ENCODE data around the gene SH2D4B.

SH2D4B gene

DNA sequence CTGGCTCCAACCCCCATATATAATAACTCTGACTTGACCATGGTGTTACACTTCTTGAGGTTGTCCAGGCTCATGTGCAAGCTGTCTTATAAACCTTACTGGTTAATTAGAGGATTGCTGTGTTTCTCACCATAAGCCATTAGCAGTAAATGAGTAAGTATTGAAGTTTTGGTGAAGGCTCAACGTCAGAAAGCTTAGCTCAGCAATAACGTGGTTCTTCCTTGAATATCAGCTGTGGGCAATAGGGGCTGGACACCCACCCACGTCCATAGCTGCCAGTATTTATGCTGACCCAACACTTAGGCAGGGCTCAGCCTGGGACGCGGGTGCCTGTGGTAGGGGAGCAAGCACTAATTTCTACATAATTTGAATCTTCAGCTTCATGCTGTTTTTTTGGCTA is 134.1 kb downstream of the SH2D4B start:
- Histone ChIP-seq H3K4me1 (ENCODE audit: control insufficient read depth, insufficient read depth, low read length) (no peaks in the 10 kb centered on the region), H3K36me3 (ENCODE audit: control insufficient read depth, insufficient read depth, low read length) (no peaks in the 10 kb centered on the region), H3K27me3 (ENCODE audit: control insufficient read depth, insufficient read depth, low read length) (no peaks in the 10 kb centered on the region), H3K27ac (ENCODE audit: low read depth, low read length) (no peak overlapping the region), H3K9ac (ENCODE audit: low read depth, low read length) (no peak overlapping the region), H3K9me3 (ENCODE audit: control insufficient read depth, insufficient read depth, low read length) (no peaks in the 10 kb centered on the region), H3K4me3 (ENCODE audit: low read depth, low read length) (no peak overlapping the region)

DNA sequence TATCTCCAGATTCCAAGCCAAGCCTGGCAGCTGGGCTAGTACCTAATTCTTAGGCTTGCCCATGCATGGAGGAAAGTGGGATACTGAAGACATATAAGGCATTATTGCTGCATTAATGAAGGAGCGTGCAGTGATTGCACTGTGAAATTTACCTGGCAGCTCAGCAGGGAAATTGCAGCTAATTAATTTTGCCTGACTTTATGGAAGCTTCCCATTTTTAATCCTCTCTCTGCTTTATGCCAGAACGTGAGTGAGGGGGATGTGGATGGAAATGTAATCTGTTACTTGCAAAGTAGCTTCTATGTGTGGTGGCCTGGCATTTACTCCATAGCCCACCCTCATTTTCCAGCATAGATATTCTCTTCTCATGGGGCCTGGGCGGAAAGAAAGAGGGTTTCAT is 134.9 kb downstream of the SH2D4B start:
- Histone ChIP-seq H3K4me1 (ENCODE audit: control insufficient read depth, insufficient read depth, low read length) (no peaks in the 10 kb centered on the region), H3K9me3 (ENCODE audit: control insufficient read depth, insufficient read depth, low read length) (no peaks in the 10 kb centered on the region), H3K36me3 (ENCODE audit: control insufficient read depth, insufficient read depth, low read length) (no peaks in the 10 kb centered on the region), H3K9ac (ENCODE audit: low read depth, low read length) (no peak overlapping the region), H3K4me3 (ENCODE audit: low read depth, low read length) (no peak overlapping the region), H3K27me3 (ENCODE audit: control insufficient read depth, insufficient read depth, low read length) (no peaks in the 10 kb centered on the region), H3K27ac (ENCODE audit: low read depth, low read length) (no peak overlapping the region)

DNA sequence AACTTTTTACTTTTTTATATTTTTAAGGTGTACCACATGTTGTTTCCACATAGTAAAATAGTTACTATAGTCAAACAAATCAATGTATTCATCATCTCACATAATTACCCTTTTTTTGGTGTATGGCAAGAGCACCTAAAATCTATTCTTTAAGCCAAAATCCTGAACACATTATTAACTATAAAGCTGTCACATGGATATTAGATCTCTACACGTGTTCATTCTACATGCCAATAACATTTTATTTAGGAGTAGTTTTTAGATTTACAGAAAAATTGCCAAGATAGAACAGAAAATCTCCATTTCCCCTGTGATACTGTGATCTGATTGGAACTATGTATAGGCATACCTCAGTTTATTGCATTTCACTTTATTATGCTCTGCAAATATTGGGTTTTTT is 137.1 kb downstream of the SH2D4B start:
- H3K27me3 ChIP-seq (ENCODE audit: control insufficient read depth, insufficient read depth, low read length) = no peaks in the 10 kb centered on the region
- no peaks in the 10 kb centered on the region for H3K9me3 ChIP-seq (ENCODE audit: control insufficient read depth, insufficient read depth, low read length)
- H3K4me1 ChIP-seq (ENCODE audit: control insufficient read depth, insufficient read depth, low read length) = no peaks in the 10 kb centered on the region
- no peaks in the 10 kb centered on the region for H3K36me3 ChIP-seq (ENCODE audit: control insufficient read depth, insufficient read depth, low read length)
- H3K4me3 ChIP-seq (ENCODE audit: low read depth, low read length) = no peak overlapping the region
- H3K9ac ChIP-seq (ENCODE audit: low read depth, low read length) = no peak overlapping the region
- H3K27ac ChIP-seq (ENCODE audit: low read depth, low read length) = no peak overlapping the region

DNA sequence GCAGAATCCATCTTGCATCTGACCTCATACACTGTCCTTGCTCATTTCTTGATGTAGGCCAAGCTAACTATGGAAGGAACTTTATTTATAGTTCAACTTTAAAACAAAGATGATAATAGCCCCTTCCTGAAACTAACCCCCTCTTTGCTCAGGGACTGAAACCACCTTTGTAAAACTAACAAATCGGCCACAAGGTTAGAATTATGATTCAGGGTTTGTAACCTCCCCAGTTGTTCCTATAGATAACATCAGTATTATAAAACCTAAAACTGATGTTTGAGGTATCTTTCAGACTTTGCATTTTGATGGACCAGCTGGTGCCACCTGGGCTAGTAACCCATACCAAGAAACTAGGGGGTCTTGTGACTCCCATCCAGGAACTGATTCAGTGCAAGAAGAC is 143.4 kb downstream of the SH2D4B start:
- Histone ChIP-seq H3K27ac (ENCODE audit: low read depth, low read length) (no peak overlapping the region), H3K36me3 (ENCODE audit: control insufficient read depth, insufficient read depth, low read length) (no peaks in the 10 kb centered on the region), H3K27me3 (ENCODE audit: control insufficient read depth, insufficient read depth, low read length) (no peaks in the 10 kb centered on the region), H3K9ac (ENCODE audit: low read depth, low read length) (no peak overlapping the region), H3K4me3 (ENCODE audit: low read depth, low read length) (no peak overlapping the region), H3K9me3 (ENCODE audit: control insufficient read depth, insufficient read depth, low read length) (no peaks in the 10 kb centered on the region), H3K4me1 (ENCODE audit: control insufficient read depth, insufficient read depth, low read length) (no peaks in the 10 kb centered on the region)

DNA sequence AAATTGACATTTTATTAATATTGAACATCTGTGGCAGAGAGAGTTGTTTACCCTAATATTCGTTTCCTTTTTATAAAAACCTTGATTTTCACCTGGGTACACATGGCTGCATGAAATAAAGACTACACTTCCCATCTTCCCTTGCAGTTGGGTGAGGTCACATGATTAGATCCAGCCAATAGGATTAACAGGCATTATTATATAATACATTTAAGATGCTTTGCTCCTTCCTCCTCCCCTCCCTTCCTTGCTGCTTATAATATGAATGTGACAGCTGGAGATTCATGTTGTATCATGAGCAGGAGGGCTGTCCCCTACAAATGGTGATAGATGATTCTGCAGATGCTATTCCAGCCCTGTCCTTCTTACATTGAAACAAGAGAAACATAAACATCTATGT is 146.6 kb downstream of the SH2D4B start:
- Histone ChIP-seq H3K27me3 (ENCODE audit: control insufficient read depth, insufficient read depth, low read length) (no peaks in the 10 kb centered on the region), H3K4me3 (ENCODE audit: low read depth, low read length) (no peak overlapping the region), H3K27ac (ENCODE audit: low read depth, low read length) (no peak overlapping the region), H3K9ac (ENCODE audit: low read depth, low read length) (no peak overlapping the region), H3K4me1 (ENCODE audit: control insufficient read depth, insufficient read depth, low read length) (no peaks in the 10 kb centered on the region), H3K9me3 (ENCODE audit: control insufficient read depth, insufficient read depth, low read length) (no peaks in the 10 kb centered on the region), H3K36me3 (ENCODE audit: control insufficient read depth, insufficient read depth, low read length) (no peaks in the 10 kb centered on the region)

DNA sequence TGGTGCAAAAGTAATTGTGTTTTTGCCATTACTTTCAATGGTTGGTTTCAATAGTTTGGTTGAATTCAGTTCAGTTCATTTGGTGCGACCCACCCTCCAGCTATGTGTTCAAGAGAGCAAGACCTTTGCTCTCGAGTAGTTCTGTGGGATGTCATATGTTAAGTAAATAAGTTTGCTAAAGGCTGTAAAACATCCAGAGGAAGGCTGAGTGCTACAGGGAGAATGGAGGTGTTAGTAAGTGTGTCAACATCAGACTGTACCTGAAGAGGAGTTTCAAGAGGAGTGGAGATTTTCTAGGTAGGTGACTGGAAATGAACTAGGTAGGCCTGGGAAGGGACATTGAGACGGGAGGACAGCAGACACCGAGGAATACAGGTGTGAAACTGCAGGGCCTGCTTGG is 147.7 kb downstream of the SH2D4B start:
- Histone ChIP-seq H3K9me3 (ENCODE audit: control insufficient read depth, insufficient read depth, low read length) (no peaks in the 10 kb centered on the region), H3K4me1 (ENCODE audit: control insufficient read depth, insufficient read depth, low read length) (no peaks in the 10 kb centered on the region), H3K4me3 (ENCODE audit: low read depth, low read length) (no peak overlapping the region), H3K27me3 (ENCODE audit: control insufficient read depth, insufficient read depth, low read length) (no peaks in the 10 kb centered on the region), H3K27ac (ENCODE audit: low read depth, low read length) (no peak overlapping the region), H3K9ac (ENCODE audit: low read depth, low read length) (no peak overlapping the region), H3K36me3 (ENCODE audit: control insufficient read depth, insufficient read depth, low read length) (no peaks in the 10 kb centered on the region)

DNA sequence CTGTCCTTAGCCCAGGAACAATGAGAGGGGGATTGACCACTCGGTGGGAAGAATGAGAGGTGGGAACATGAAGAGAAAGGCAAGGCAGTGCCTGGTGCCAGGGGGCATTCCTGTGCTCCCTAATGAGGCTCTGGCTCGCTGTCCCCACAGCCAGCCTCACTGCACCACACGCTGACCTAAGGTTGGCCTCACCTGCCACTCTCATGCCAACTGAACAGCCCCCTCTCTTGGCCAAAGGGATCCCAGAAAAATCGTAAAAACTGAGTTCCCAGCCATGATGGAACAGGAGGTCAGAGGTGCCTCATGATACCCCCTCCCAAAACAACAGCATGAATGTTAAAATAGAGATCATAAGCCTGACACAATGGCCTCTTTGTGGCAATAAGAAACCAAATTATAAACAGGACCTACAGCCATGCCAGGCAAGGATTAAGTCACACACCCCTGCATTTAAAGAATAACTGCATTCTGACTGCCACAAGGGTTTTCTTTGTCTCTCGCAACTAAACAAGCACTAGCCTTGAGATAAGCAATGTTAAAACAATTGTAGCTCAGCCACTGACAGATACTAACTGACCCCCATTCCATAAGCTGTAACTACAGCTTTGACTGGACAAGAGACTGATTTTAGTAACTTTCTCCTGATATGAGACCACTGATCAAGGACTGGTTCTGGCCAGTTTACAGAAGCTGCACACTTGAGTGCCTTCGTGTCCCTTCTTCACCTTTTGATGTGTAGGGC is 149.2 kb downstream of the SH2D4B start:
- no peak overlapping the region for H3K4me3 ChIP-seq (ENCODE audit: low read depth, low read length)
- H3K4me1 ChIP-seq (ENCODE audit: control insufficient read depth, insufficient read depth, low read length) = no peaks in the 10 kb centered on the region
- H3K9me3 ChIP-seq (ENCODE audit: control insufficient read depth, insufficient read depth, low read length) = no peaks in the 10 kb centered on the region
- no peaks in the 10 kb centered on the region for H3K36me3 ChIP-seq (ENCODE audit: control insufficient read depth, insufficient read depth, low read length)
- H3K27ac ChIP-seq (ENCODE audit: low read depth, low read length) = no peak overlapping the region
- no peaks in the 10 kb centered on the region for H3K27me3 ChIP-seq (ENCODE audit: control insufficient read depth, insufficient read depth, low read length)
- no peak overlapping the region for H3K9ac ChIP-seq (ENCODE audit: low read depth, low read length)

DNA sequence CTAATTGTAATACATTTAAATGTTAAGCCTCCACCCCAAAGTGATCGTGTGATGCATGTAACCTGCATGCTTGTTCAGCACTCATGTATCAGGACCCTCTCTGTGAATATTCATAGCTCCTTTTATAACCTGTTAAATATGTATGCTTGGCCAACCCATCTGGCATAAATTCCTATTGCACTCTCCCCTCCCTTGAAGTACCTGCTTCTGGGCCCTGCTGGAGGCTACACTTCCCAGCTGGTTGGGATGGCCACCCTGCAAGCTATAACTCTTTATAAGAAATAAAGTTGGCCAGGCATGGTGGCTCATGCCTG is 149.7 kb downstream of the SH2D4B start:
- H3K9me3 ChIP-seq (ENCODE audit: control insufficient read depth, insufficient read depth, low read length) = no peaks in the 10 kb centered on the region

DNA sequence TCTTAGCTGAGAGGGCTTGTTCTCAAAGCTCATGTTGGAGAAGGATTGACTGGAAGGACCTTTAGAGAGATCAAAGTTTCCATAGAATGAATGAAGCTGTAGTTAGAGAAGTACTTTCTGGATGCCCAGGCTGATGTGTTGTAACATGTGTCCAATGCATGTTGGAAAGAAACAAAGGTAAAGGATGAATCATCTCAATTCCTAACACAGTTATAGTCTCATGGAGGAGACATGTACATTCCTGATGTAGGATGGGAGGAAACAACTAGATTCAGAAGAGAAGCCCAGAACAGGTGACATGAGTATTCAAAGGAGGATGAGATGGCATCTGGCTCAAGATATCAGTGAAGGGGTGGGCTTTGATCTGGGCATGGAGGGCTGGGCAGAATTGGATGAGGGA is 152.7 kb downstream of the SH2D4B start:
- no peak overlapping the region for H3K27ac ChIP-seq (ENCODE audit: low read depth, low read length)
- no peaks in the 10 kb centered on the region for H3K36me3 ChIP-seq (ENCODE audit: control insufficient read depth, insufficient read depth, low read length)
- no peaks in the 10 kb centered on the region for H3K9me3 ChIP-seq (ENCODE audit: control insufficient read depth, insufficient read depth, low read length)
- no peaks in the 10 kb centered on the region for H3K4me1 ChIP-seq (ENCODE audit: control insufficient read depth, insufficient read depth, low read length)
- H3K9ac ChIP-seq (ENCODE audit: low read depth, low read length) = no peak overlapping the region
- H3K27me3 ChIP-seq (ENCODE audit: control insufficient read depth, insufficient read depth, low read length) = no peaks in the 10 kb centered on the region
- H3K4me3 ChIP-seq (ENCODE audit: low read depth, low read length) = no peak overlapping the region

More for the DNA sequence above, 149.7 kb downstream of the SH2D4B start:
- no peak overlapping the region for H3K9ac ChIP-seq (ENCODE audit: low read depth, low read length)
- H3K4me1 ChIP-seq (ENCODE audit: control insufficient read depth, insufficient read depth, low read length) = no peaks in the 10 kb centered on the region
- no peak overlapping the region for H3K4me3 ChIP-seq (ENCODE audit: low read depth, low read length)
- no peaks in the 10 kb centered on the region for H3K36me3 ChIP-seq (ENCODE audit: control insufficient read depth, insufficient read depth, low read length)
- no peaks in the 10 kb centered on the region for H3K27me3 ChIP-seq (ENCODE audit: control insufficient read depth, insufficient read depth, low read length)
- H3K27ac ChIP-seq (ENCODE audit: low read depth, low read length) = no peak overlapping the region

DNA sequence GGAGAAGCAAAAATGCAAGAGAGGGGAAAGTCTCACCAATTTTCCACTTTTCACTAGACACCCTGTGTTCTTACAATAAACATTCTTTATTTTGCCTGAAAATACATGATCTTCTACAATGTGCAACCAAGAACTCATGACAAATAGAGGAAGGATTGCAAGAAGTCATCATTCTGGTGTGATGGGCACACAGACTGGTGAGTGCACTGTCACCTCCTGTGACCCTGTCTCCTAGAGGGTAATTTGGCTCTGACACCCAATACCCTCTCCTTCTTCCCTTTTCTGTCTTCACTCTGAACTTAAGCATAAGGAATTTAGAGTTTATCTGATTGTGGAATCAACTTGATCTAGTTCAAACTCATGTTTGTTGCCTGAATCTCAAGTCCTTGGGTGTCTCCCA is 153.7 kb downstream of the SH2D4B start:
- H3K9me3 ChIP-seq (ENCODE audit: control insufficient read depth, insufficient read depth, low read length) = no peaks in the 10 kb centered on the region
- no peak overlapping the region for H3K9ac ChIP-seq (ENCODE audit: low read depth, low read length)
- no peaks in the 10 kb centered on the region for H3K36me3 ChIP-seq (ENCODE audit: control insufficient read depth, insufficient read depth, low read length)
- no peaks in the 10 kb centered on the region for H3K4me1 ChIP-seq (ENCODE audit: control insufficient read depth, insufficient read depth, low read length)
- H3K27me3 ChIP-seq (ENCODE audit: control insufficient read depth, insufficient read depth, low read length) = no peaks in the 10 kb centered on the region
- H3K4me3 ChIP-seq (ENCODE audit: low read depth, low read length) = no peak overlapping the region
- no peak overlapping the region for H3K27ac ChIP-seq (ENCODE audit: low read depth, low read length)

DNA sequence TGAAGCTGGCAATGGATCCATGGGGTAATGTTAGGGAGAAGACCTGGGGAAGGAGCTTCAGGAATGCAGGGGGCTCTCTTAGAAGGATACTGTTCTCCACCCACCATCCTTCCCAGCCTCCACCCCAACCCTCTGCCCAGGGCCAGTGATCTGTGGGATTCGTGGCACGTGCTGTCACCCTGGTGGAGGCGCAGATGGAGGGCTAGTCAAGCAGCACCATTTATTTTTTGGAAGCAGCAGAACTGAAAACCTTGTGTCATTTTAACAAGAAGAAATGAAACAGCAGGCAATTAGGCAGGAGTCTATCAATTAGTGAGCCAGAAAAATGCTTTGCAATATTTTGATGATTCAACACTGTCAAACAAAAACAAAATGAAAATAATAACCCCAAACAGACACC is 155.9 kb downstream of the SH2D4B start:
- Histone ChIP-seq H3K9me3 (ENCODE audit: control insufficient read depth, insufficient read depth, low read length) (no peaks in the 10 kb centered on the region), H3K27me3 (ENCODE audit: control insufficient read depth, insufficient read depth, low read length) (no peaks in the 10 kb centered on the region), H3K27ac (ENCODE audit: low read depth, low read length) (no peak overlapping the region), H3K4me1 (ENCODE audit: control insufficient read depth, insufficient read depth, low read length) (no peaks in the 10 kb centered on the region), H3K4me3 (ENCODE audit: low read depth, low read length) (no peak overlapping the region), H3K36me3 (ENCODE audit: control insufficient read depth, insufficient read depth, low read length) (no peaks in the 10 kb centered on the region), H3K9ac (ENCODE audit: low read depth, low read length) (no peak overlapping the region)

DNA sequence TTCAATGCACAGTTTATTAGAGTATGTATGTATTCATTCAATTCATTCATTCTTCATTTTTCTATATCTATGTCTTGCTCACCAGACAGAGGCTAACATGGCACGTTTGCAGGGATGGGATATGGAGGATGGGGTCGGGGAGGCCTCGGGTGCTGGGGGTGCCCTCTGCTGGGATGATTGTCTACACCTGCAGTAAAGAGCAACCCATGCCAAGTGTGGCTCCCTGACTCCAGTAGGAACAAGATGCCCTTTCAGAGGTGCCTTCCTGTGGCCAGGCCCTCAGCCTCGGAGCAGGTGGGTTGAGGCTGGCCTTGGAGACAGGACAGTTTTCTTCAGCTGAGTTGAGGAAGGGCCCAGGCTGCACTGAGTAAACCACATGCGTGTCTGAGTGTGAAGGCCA is 157.2 kb downstream of the SH2D4B start:
- H3K27ac ChIP-seq (ENCODE audit: low read depth, low read length) = no peak overlapping the region
- H3K9ac ChIP-seq (ENCODE audit: low read depth, low read length) = no peak overlapping the region
- H3K4me1 ChIP-seq (ENCODE audit: control insufficient read depth, insufficient read depth, low read length) = peaks cover 3% of the 10 kb centered on the region; the same call in 1 of the 2 replicates
- no peaks in the 10 kb centered on the region for H3K36me3 ChIP-seq (ENCODE audit: control insufficient read depth, insufficient read depth, low read length)
- no peak overlapping the region for H3K4me3 ChIP-seq (ENCODE audit: low read depth, low read length)
- no peaks in the 10 kb centered on the region for H3K27me3 ChIP-seq (ENCODE audit: control insufficient read depth, insufficient read depth, low read length)
- no peaks in the 10 kb centered on the region for H3K9me3 ChIP-seq (ENCODE audit: control insufficient read depth, insufficient read depth, low read length)

Measured in HUES48 (cell line).